SK-N-SH treated with all-trans-retinoic acid at 6 μM for 48 hours (cell line): ENCODE measurements around the gene CLCN1.

ENCODE experiments used
- ATAC-seq: fragments of 200-7000 bp; cut with Tn5 transposase; 3 replicates; pipeline ENCODE4 v1.9.1; 2020; ENCODE audit warnings: mild to moderate bottlenecking, moderate library complexity
- BACH2 ChIP-seq: fragments of 250-450 bp; sonication (Bioruptor Pico); IDR thresholded peaks from 2 replicates; pipeline ENCODE4 v1.9.0; 2021; ENCODE audit warnings: mild to moderate bottlenecking, borderline replicate concordance
- CSDC2 ChIP-seq: fragments of 250-450 bp; sonication (Bioruptor Pico); IDR thresholded peaks from 2 replicates; pipeline ENCODE4 v1.5.0; 2020; ENCODE audit warnings: mild to moderate bottlenecking, moderate library complexity
- ESRRG ChIP-seq: fragments of 250-450 bp; sonication (Bioruptor Pico); IDR thresholded peaks from 2 replicates; pipeline ENCODE4 v1.6.1; 2021; ENCODE audit warnings: mild to moderate bottlenecking
- GLIS3 ChIP-seq: fragments of 250-450 bp; sonication (Bioruptor Pico); IDR thresholded peaks from 2 replicates; pipeline ENCODE4 v1.5.0; 2020; ENCODE audit warnings: mild to moderate bottlenecking, moderate library complexity
- ISL1 ChIP-seq: fragments of 250-450 bp; sonication (Bioruptor Pico); IDR thresholded peaks from 2 replicates; pipeline ENCODE4 v2.1.2; 2022; ENCODE audit warnings: mild to moderate bottlenecking, moderate library complexity
- OSR1 ChIP-seq: fragments of 250-450 bp; sonication (Bioruptor Pico); IDR thresholded peaks from 2 replicates; pipeline ENCODE4 v1.8.0; 2022; ENCODE audit warnings: moderate library complexity, mild to moderate bottlenecking, inconsistent platforms
- PPARA ChIP-seq: fragments of 250-450 bp; sonication (Bioruptor Pico); IDR thresholded peaks from 2 replicates; pipeline ENCODE4 v1.5.0; 2020; ENCODE audit warnings: mild to moderate bottlenecking, borderline replicate concordance
- RARB ChIP-seq: fragments of 250-450 bp; sonication (Bioruptor Pico); IDR thresholded peaks from 2 replicates; pipeline ENCODE4 v1.8.0; 2021; ENCODE audit warnings: mild to moderate bottlenecking, moderate library complexity
- SNAI2 ChIP-seq: fragments of 250-450 bp; sonication (Bioruptor Pico); IDR thresholded peaks from 2 replicates; pipeline ENCODE4 v1.5.0; 2020; ENCODE audit warnings: mild to moderate bottlenecking, moderate library complexity
- TCF4 ChIP-seq: fragments of 250-450 bp; sonication (Bioruptor Pico); IDR thresholded peaks from 2 replicates; pipeline ENCODE4 v1.8.0; 2021; ENCODE audit warnings: mild to moderate bottlenecking, moderate library complexity, borderline replicate concordance
- TOX ChIP-seq: fragments of 250-450 bp; sonication (Bioruptor Pico); IDR thresholded peaks from 2 replicates; pipeline ENCODE4 v1.8.0; 2021; ENCODE audit warnings: mild to moderate bottlenecking, moderate library complexity, borderline replicate concordance
- ZC3H10 ChIP-seq: fragments of 250-450 bp; sonication (Bioruptor Pico); IDR thresholded peaks from 2 replicates; pipeline ENCODE4 v1.5.1; 2021; ENCODE audit warnings: mild to moderate bottlenecking, moderate library complexity
- ZFP3 ChIP-seq: fragments of 250-450 bp; sonication (Bioruptor Pico); IDR thresholded peaks from 2 replicates; pipeline ENCODE4 v1.5.0; 2020; ENCODE audit warnings: mild to moderate bottlenecking, moderate library complexity
- ZFP30 ChIP-seq: fragments of 450-650 bp; formaldehyde crosslinking; IDR thresholded peaks from 2 replicates; pipeline ENCODE4 v1.5.0; 2022; ENCODE audit warnings: mild to moderate bottlenecking, moderate library complexity
- ZNF565 ChIP-seq: fragments of 450-650 bp; formaldehyde crosslinking; conservative IDR thresholded peaks from 2 replicates; pipeline ENCODE4 v1.5.0; 2020; ENCODE audit warnings: low read depth, mild to moderate bottlenecking, moderate library complexity
- ZNF8 ChIP-seq: fragments of 450-650 bp; formaldehyde crosslinking; IDR thresholded peaks from 2 replicates; pipeline ENCODE4 v1.5.0; 2020; ENCODE audit warnings: mild to moderate bottlenecking, moderate library complexity
- TF ChIP-seq, protein P1 (sequence below): fragments of 250-450 bp; sonication (Bioruptor Pico); IDR thresholded peaks from 2 replicates; pipeline ENCODE4 v1.5.1; 2021; ENCODE audit warnings: mild to moderate bottlenecking, moderate library complexity
- TF ChIP-seq, protein P2 (sequence below): fragments of 250-450 bp; sonication (Bioruptor Pico); IDR thresholded peaks from 2 replicates; pipeline ENCODE4 v1.8.0; 2021; ENCODE audit warnings: low read depth, mild to moderate bottlenecking, moderate library complexity, borderline replicate concordance
- TF ChIP-seq, protein P3 (sequence below): fragments of 250-450 bp; sonication (Bioruptor Pico); IDR thresholded peaks from 2 replicates; pipeline ENCODE4 v1.5.1; 2020; ENCODE audit warnings: low read depth, mild to moderate bottlenecking, moderate library complexity
- TF ChIP-seq, protein P4 (sequence below): fragments of 250-450 bp; sonication (Bioruptor Pico); IDR thresholded peaks from 2 replicates; pipeline ENCODE4 v1.5.0; 2020; ENCODE audit warnings: mild to moderate bottlenecking, moderate library complexity
- TF ChIP-seq, protein P5 (sequence below): fragments of 250-450 bp; sonication (Bioruptor Pico); IDR thresholded peaks from 2 replicates; pipeline ENCODE4 v1.8.0; 2020; ENCODE audit warnings: mild to moderate bottlenecking, moderate library complexity, borderline replicate concordance

The CLCN1 gene

DNA sequence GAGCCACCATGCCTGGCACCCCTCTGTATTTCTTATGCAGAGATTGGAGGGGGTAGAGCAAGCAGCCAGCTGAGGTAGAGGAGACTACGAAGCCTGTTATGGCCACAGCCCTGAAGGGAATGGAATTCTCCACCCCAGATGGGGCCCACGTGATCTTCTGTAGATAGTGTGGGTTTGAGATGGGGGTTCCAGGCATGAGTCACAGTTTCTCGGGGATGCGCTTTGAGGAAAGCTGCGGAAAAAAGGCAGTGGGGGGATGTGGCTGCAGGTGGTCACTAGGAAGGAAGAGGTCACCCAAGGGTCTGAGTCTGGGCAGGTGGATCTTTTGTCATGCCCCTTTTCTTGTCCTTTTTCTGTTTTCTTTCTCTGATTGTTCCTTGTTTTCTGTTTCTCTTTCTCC is 35.1 kb downstream of the CLCN1 start:
- peak; percentile 42 for ATAC-seq
- TF ChIP-seq, protein P1, sequence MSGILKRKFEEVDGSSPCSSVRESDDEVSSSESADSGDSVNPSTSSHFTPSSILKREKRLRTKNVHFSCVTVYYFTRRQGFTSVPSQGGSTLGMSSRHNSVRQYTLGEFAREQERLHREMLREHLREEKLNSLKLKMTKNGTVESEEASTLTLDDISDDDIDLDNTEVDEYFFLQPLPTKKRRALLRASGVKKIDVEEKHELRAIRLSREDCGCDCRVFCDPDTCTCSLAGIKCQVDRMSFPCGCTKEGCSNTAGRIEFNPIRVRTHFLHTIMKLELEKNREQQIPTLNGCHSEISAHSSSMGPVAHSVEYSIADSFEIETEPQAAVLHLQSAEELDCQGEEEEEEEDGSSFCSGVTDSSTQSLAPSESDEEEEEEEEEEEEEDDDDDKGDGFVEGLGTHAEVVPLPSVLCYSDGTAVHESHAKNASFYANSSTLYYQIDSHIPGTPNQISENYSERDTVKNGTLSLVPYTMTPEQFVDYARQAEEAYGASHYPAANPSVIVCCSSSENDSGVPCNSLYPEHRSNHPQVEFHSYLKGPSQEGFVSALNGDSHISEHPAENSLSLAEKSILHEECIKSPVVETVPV: no peak
- no peak for TF ChIP-seq OSR1
- no peak for TF ChIP-seq TOX
- TF ChIP-seq, protein P2, sequence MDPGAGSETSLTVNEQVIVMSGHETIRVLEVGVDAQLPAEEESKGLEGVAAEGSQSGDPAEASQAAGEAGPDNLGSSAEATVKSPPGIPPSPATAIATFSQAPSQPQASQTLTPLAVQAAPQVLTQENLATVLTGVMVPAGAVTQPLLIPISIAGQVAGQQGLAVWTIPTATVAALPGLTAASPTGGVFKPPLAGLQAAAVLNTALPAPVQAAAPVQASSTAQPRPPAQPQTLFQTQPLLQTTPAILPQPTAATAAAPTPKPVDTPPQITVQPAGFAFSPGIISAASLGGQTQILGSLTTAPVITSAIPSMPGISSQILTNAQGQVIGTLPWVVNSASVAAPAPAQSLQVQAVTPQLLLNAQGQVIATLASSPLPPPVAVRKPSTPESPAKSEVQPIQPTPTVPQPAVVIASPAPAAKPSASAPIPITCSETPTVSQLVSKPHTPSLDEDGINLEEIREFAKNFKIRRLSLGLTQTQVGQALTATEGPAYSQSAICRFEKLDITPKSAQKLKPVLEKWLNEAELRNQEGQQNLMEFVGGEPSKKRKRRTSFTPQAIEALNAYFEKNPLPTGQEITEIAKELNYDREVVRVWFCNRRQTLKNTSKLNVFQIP (CRISPR knock-in tag): no peak
- no peak for TF ChIP-seq BACH2
- TF ChIP-seq, protein P3, sequence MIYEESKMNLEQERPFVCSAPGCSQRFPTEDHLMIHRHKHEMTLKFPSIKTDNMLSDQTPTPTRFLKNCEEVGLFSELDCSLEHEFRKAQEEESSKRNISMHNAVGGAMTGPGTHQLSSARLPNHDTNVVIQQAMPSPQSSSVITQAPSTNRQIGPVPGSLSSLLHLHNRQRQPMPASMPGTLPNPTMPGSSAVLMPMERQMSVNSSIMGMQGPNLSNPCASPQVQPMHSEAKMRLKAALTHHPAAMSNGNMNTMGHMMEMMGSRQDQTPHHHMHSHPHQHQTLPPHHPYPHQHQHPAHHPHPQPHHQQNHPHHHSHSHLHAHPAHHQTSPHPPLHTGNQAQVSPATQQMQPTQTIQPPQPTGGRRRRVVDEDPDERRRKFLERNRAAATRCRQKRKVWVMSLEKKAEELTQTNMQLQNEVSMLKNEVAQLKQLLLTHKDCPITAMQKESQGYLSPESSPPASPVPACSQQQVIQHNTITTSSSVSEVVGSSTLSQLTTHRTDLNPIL (CRISPR knock-in tag): no peak
- TF ChIP-seq ZFP3 (CRISPR knock-in tag): no peak
- TF ChIP-seq PPARA (CRISPR knock-in tag): no peak

DNA sequence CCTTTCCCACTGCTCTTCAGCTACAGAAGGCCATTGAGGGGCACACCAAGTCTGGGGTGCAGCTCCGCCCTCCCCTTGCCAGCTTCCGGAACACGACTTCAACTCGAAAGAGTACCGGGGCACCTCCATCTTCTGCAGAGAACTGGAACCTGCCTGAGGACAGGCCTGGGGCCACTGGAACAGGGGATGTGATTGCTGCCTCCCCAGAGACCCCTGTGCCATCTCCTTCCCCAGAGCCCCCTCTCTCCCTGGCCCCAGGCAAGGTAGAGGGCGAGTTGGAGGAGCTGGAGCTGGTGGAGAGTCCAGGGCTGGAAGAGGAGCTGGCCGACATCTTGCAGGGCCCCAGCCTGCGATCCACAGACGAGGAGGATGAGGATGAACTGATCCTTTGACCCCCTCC is 35.7 kb downstream of the CLCN1 start:
- ATAC-seq: no peak; the same call in 2 of the 3 replicates
- TF ChIP-seq CSDC2: no peak
- no peak for TF ChIP-seq BACH2
- TF ChIP-seq SNAI2: no peak
- TF ChIP-seq TOX: no peak
- TF ChIP-seq ZNF565: no peak
- TF ChIP-seq GLIS3: no peak
- no peak for TF ChIP-seq ISL1 (CRISPR knock-in tag)
- TF ChIP-seq ESRRG: no peak
- TF ChIP-seq ZFP3 (CRISPR knock-in tag): no peak
- TF ChIP-seq, protein P4, sequence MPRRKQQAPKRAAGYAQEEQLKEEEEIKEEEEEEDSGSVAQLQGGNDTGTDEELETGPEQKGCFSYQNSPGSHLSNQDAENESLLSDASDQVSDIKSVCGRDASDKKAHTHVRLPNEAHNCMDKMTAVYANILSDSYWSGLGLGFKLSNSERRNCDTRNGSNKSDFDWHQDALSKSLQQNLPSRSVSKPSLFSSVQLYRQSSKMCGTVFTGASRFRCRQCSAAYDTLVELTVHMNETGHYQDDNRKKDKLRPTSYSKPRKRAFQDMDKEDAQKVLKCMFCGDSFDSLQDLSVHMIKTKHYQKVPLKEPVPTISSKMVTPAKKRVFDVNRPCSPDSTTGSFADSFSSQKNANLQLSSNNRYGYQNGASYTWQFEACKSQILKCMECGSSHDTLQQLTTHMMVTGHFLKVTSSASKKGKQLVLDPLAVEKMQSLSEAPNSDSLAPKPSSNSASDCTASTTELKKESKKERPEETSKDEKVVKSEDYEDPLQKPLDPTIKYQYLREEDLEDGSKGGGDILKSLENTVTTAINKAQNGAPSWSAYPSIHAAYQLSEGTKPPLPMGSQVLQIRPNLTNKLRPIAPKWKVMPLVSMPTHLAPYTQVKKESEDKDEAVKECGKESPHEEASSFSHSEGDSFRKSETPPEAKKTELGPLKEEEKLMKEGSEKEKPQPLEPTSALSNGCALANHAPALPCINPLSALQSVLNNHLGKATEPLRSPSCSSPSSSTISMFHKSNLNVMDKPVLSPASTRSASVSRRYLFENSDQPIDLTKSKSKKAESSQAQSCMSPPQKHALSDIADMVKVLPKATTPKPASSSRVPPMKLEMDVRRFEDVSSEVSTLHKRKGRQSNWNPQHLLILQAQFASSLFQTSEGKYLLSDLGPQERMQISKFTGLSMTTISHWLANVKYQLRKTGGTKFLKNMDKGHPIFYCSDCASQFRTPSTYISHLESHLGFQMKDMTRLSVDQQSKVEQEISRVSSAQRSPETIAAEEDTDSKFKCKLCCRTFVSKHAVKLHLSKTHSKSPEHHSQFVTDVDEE: no peak
- TF ChIP-seq RARB (CRISPR knock-in tag): no peak
- TF ChIP-seq ZC3H10: no peak
- no peak for TF ChIP-seq ZNF8 (CRISPR knock-in tag)
- TF ChIP-seq TCF4 (CRISPR knock-in tag): no peak
- TF ChIP-seq ZFP30 (CRISPR knock-in tag): no peak

DNA sequence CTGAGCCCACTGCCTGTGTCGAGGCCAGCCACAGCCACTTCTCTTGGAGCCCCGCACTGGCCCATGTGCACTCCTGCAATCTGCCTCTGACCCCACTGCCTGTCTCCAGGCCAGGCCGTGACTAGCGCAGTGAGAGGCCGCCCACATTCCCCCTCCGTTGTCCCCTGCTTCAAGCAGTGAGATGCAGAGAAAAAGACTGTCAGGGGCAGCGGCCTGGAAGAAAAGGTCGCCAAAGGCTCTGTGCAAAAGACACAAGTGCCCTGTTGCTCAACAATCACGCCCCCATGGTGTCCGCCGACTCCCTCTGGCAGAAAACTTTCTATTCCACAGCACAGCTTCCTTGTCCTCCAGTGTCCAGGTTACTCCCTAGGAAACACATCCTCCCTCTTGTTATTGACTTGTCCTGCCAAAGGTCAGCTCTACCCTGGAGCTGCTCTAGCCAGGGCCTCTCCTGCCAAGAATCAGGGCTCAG is 36.7 kb downstream of the CLCN1 start:
- peak; percentile 2; the same call in 1 of the 3 replicates for ATAC-seq
- TF ChIP-seq, protein P2 (CRISPR knock-in tag): no peak
- TF ChIP-seq, protein P4: no peak
- TF ChIP-seq, protein P1: no peak
- TF ChIP-seq, protein P5, sequence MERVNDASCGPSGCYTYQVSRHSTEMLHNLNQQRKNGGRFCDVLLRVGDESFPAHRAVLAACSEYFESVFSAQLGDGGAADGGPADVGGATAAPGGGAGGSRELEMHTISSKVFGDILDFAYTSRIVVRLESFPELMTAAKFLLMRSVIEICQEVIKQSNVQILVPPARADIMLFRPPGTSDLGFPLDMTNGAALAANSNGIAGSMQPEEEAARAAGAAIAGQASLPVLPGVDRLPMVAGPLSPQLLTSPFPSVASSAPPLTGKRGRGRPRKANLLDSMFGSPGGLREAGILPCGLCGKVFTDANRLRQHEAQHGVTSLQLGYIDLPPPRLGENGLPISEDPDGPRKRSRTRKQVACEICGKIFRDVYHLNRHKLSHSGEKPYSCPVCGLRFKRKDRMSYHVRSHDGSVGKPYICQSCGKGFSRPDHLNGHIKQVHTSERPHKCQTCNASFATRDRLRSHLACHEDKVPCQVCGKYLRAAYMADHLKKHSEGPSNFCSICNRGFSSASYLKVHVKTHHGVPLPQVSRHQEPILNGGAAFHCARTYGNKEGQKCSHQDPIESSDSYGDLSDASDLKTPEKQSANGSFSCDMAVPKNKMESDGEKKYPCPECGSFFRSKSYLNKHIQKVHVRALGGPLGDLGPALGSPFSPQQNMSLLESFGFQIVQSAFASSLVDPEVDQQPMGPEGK (CRISPR knock-in tag): no peak
- TF ChIP-seq BACH2: no peak
- no peak for TF ChIP-seq ZNF565
- TF ChIP-seq, all 23 proteins: peak for 0
